ENCODE measurements around the gene PLEKHA6.

DNA sequence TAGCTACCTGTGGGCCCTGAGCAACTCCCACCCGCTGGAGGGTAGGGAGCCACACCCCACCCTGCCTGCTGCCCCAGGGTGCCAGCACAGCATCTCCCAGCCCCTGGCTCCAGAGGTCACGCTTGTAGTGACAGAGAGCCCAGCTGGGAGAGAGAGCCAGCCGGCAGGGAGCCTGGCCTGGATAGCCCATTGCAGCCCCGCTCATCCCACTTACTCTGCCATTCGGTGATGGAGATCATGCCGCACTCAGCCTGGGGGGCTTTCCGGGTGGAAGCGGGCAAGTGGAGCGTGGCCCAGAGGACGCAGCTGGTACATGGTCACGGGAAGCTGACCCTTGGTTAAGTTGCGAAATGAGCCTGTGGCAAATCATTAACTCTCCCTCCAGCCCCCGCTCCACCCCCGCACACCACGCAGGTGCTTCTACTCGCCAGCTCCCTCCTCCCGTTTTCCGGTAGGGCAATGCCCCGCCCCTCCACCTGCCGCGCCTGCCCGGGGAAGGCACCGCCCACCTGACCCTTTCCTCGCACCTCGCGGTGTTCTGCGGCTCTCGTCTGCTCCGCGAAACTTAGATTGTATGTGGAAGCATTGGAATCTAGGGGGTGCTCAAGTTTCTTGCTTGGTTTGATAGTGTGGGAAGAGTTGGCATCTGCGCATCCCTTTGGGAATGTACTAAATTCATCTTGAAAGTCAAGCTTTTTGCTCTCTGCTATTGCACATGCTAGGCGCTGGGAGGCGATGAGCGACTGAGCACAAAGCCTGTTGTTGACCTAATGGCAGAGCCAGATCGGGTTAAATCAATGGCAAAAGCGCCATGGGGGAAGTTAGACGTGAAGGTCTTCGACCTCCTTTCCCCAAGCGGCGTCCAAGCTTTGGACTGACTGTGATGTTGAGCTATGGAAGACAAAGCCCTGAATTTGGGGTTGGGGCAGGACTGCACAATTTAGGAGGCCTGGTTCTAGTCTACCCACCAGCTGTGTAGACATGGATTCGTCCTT lies 145.8 kb downstream of the PLEKHA6 start, which contains the start of gene GOLT1A:
- TF ChIP-seq POLR2A (IDR thresholded peaks at IDR 0.05; ENCODE audit: low read depth, low read length) (0 out of 2 replicates have a peak, but pooled peaks have one; percentile 28), RFX5 (IDR thresholded peaks at IDR 0.05; ENCODE audit: low read depth, low read length) (no peak), CHD1 (IDR thresholded peaks at IDR 0.05; ENCODE audit: low read depth, low read length) (no peak), FOS (IDR thresholded peaks at IDR 0.05; ENCODE audit: low read depth, low read length) (no peak), NFE2L2 (IDR thresholded peaks at IDR 0.05; ENCODE audit: low read depth, low read length) (no peak), CEBPB (IDR thresholded peaks at IDR 0.05; ENCODE audit: low read depth, low read length) (peak; percentile 73), MXI1 (IDR thresholded peaks at IDR 0.05; ENCODE audit: borderline replicate concordance, low read depth, low read length) (no peak)
- TF ChIP-seq, protein P1, sequence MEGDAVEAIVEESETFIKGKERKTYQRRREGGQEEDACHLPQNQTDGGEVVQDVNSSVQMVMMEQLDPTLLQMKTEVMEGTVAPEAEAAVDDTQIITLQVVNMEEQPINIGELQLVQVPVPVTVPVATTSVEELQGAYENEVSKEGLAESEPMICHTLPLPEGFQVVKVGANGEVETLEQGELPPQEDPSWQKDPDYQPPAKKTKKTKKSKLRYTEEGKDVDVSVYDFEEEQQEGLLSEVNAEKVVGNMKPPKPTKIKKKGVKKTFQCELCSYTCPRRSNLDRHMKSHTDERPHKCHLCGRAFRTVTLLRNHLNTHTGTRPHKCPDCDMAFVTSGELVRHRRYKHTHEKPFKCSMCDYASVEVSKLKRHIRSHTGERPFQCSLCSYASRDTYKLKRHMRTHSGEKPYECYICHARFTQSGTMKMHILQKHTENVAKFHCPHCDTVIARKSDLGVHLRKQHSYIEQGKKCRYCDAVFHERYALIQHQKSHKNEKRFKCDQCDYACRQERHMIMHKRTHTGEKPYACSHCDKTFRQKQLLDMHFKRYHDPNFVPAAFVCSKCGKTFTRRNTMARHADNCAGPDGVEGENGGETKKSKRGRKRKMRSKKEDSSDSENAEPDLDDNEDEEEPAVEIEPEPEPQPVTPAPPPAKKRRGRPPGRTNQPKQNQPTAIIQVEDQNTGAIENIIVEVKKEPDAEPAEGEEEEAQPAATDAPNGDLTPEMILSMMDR (conservative IDR thresholded peaks at IDR 0.05; ENCODE audit: low read depth, low read length) = peak; percentile 86
- TF ChIP-seq, protein P2, sequence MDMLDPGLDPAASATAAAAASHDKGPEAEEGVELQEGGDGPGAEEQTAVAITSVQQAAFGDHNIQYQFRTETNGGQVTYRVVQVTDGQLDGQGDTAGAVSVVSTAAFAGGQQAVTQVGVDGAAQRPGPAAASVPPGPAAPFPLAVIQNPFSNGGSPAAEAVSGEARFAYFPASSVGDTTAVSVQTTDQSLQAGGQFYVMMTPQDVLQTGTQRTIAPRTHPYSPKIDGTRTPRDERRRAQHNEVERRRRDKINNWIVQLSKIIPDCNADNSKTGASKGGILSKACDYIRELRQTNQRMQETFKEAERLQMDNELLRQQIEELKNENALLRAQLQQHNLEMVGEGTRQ (IDR thresholded peaks at IDR 0.05; ENCODE audit: low read depth, low read length) = no peak

All from IMR-90 (cell line).